ENCODE results near the gene KIF24.

The KIF24 gene

GRCh38 chr9:34291023-34291422 lies 38.0 kb downstream of the KIF24 start:
- Histone ChIP-seq H4K20me1 (no peaks in the 10 kb centered on the region), H3K27me3 (no peaks in the 10 kb centered on the region)

GRCh38 chr9:34289159-34289558 lies 39.9 kb downstream of the KIF24 start:
- H3K9ac ChIP-seq: no peak overlapping the region
- TF ChIP-seq Cebpa-rat (IDR thresholded peaks at IDR 0.05): no peak
- peak overlapping the region in 1 of 11 experiments; percentile 35; a peak in 1 of 22 replicates for H3K4me2 ChIP-seq
- no peaks in the 10 kb centered on the region for H4K20me1 ChIP-seq
- H3K4me1 ChIP-seq: peaks cover 4 to 26% (median 10%) of the 10 kb centered on the region in 10 experiments; a peak in 17 of 20 replicates
- H3K27me3 ChIP-seq: no peaks in the 10 kb centered on the region
- peaks cover 0 to 77% (median 42%) of the 10 kb centered on the region in 11 experiments; a peak in 19 of 22 replicates for H3K36me3 ChIP-seq
- H3K27ac ChIP-seq: no peak overlapping the region
- H3K4me3 ChIP-seq: no peak overlapping the region
- H3K9me3 ChIP-seq (replicated peaks in 1 of 11): no peaks in the 10 kb centered on the region

More at GRCh38 chr9:34291023-34291422, 38.0 kb downstream of the KIF24 start:
- Histone ChIP-seq H3K9me3 (replicated peaks in 1 of 11) (no peaks in the 10 kb centered on the region), H3K4me3 (no peak overlapping the region), H3K4me1 (peaks cover 4 to 26% (median 10%) of the 10 kb centered on the region in 10 experiments; a peak in 17 of 20 replicates), H3K4me2 (peak overlapping the region in 4 of 11 experiments; percentile 7 to 45 (median 30); a peak in 5 of 22 replicates), H3K9ac (no peak overlapping the region), H3K36me3 (peaks cover 0 to 72% (median 29%) of the 10 kb centered on the region in 11 experiments; a peak in 17 of 22 replicates), H3K27ac (peak overlapping the region in 3 of 11 experiments; percentile 27 to 57 (median 39); a peak in 5 of 22 replicates)
- TF ChIP-seq Cebpa-rat (IDR thresholded peaks at IDR 0.05): no peak

- TF ChIP-seq Cebpa-rat (IDR thresholded peaks at IDR 0.05): no peak
- peaks cover 10 to 20% (median 18%) of the 10 kb centered on the region in 10 experiments; a peak in 19 of 20 replicates for H3K4me1 ChIP-seq
- H3K27me3 ChIP-seq: no peaks in the 10 kb centered on the region
- no peak overlapping the region for H3K27ac ChIP-seq
- no peak overlapping the region for H3K4me3 ChIP-seq
- no peak overlapping the region for H3K9ac ChIP-seq
- H3K9me3 ChIP-seq (replicated peaks in 1 of 11): no peaks in the 10 kb centered on the region
- no peaks in the 10 kb centered on the region for H4K20me1 ChIP-seq
- no peak overlapping the region for H3K4me2 ChIP-seq
- peaks cover 0 to 80% (median 55%) of the 10 kb centered on the region in 11 experiments; a peak in 18 of 22 replicates for H3K36me3 ChIP-seq
Measured at GRCh38 chr9:34282096-34282495, 47.0 kb downstream of the KIF24 start.

DNA sequence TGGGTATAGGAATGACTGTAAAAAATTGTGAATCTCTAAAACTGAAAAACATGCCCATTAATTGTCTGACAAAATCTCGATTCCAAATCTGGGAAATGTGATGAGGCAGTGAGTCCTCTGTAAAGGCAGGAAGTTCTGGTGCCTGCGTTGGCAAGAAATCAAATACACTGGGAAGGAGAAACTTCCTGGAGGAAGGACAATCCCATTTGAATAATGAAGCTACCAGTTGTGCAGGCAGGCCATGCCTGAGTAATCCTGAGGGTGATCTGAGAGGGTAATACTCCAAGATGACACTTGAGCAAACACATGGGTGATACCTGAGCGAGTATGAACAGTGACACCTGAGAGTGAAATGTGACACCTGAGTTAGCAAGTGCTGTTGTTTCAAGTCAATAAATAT lies 49.7 kb downstream of the KIF24 start:
- Histone ChIP-seq H3K27ac (no peak overlapping the region), H3K36me3 (peaks cover 0 to 53% (median 34%) of the 10 kb centered on the region in 11 experiments; a peak in 16 of 22 replicates), H3K9ac (no peak overlapping the region), H3K4me2 (no peak overlapping the region), H4K20me1 (no peaks in the 10 kb centered on the region; a peak in 1 of 22 replicates), H3K9me3 (replicated peaks in 1 of 11) (no peaks in the 10 kb centered on the region), H3K4me1 (peaks cover 10 to 26% (median 22%) of the 10 kb centered on the region in 10 experiments; a peak in 19 of 20 replicates), H3K4me3 (no peak overlapping the region), H3K27me3 (no peaks in the 10 kb centered on the region)
- TF ChIP-seq Cebpa-rat (IDR thresholded peaks at IDR 0.05): no peak
